ENCODE measurements around the gene NUCKS1. TPM values are rescaled to one million over a fixed set of nuclear protein-coding genes. Genes with fewer than 3 reads are reported as not detected.
A peak's percentile ranks its signal among the peaks of the same experiment; 100 is the strongest.

Gene NUCKS1
- total and polyA plus RNA-seq, 2 of the 13 experiments (the other 11 are each of a cell fraction or from before 2014, with no cell fraction given): 35.5 to 117 TPM

GRCh38 chr1:205775015-205775716 lies 25.2 kb upstream of the NUCKS1 start, which contains the start of gene RAB29 (continued):
- TF ChIP-seq, protein P1, sequence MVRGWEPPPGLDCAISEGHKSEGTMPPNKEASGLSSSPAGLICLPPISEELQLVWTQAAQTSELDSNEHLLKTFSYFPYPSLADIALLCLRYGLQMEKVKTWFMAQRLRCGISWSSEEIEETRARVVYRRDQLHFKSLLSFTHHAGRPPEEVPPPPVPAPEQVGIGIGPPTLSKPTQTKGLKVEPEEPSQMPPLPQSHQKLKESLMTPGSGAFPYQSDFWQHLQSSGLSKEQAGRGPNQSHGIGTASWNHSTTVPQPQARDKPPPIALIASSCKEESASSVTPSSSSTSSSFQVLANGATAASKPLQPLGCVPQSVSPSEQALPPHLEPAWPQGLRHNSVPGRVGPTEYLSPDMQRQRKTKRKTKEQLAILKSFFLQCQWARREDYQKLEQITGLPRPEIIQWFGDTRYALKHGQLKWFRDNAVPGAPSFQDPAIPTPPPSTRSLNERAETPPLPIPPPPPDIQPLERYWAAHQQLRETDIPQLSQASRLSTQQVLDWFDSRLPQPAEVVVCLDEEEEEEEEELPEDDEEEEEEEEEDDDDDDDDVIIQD (CRISPR knock-in tag; IDR thresholded peaks at IDR 0.05; ENCODE audit: low read depth): peak; percentile 42; the same call in 1 of the 2 replicates
- TF ChIP-seq, protein P2, sequence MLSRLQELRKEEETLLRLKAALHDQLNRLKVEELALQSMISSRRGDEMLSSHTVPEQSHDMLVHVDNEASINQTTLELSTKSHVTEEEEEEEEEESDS (CRISPR knock-in tag; IDR thresholded peaks at IDR 0.05; ENCODE audit: borderline replicate concordance): 0 out of 2 replicates have a peak, but pooled peaks have one; percentile 20
- peak; percentile 60 for TF ChIP-seq SAP130 (CRISPR knock-in tag; IDR thresholded peaks at IDR 0.05; ENCODE audit: low read depth)
- no peak for TF ChIP-seq ZNF546 (CRISPR knock-in tag; conservative IDR thresholded peaks at IDR 0.05)
- peak in 1 of 2 experiments; percentile 50; a peak in 1 of 4 replicates for TF ChIP-seq HMGXB4 (CRISPR knock-in tag; IDR thresholded peaks at IDR 0.05; ENCODE audit: borderline replicate concordance in 1 of 2, low read depth in 1 of 2)
- TF ChIP-seq ZNF777 (CRISPR knock-in tag; IDR thresholded peaks at IDR 0.05): peak; percentile 70; the same call in 1 of the 2 replicates
- peak; percentile 51; the same call in 1 of the 2 replicates for TF ChIP-seq ZNF768 (CRISPR knock-in tag; IDR thresholded peaks at IDR 0.05)
- TF ChIP-seq ONECUT2 (CRISPR knock-in tag; IDR thresholded peaks at IDR 0.05): no peak
- peak; percentile 57; the same call in 1 of the 2 replicates for TF ChIP-seq SALL1 (CRISPR knock-in tag; IDR thresholded peaks at IDR 0.05)
- TF ChIP-seq, protein P3, sequence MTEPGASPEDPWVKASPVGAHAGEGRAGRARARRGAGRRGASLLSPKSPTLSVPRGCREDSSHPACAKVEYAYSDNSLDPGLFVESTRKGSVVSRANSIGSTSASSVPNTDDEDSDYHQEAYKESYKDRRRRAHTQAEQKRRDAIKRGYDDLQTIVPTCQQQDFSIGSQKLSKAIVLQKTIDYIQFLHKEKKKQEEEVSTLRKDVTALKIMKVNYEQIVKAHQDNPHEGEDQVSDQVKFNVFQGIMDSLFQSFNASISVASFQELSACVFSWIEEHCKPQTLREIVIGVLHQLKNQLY (CRISPR knock-in tag; IDR thresholded peaks at IDR 0.05): 0 out of 2 replicates have a peak, but pooled peaks have one; percentile 29
- TF ChIP-seq, protein P4, sequence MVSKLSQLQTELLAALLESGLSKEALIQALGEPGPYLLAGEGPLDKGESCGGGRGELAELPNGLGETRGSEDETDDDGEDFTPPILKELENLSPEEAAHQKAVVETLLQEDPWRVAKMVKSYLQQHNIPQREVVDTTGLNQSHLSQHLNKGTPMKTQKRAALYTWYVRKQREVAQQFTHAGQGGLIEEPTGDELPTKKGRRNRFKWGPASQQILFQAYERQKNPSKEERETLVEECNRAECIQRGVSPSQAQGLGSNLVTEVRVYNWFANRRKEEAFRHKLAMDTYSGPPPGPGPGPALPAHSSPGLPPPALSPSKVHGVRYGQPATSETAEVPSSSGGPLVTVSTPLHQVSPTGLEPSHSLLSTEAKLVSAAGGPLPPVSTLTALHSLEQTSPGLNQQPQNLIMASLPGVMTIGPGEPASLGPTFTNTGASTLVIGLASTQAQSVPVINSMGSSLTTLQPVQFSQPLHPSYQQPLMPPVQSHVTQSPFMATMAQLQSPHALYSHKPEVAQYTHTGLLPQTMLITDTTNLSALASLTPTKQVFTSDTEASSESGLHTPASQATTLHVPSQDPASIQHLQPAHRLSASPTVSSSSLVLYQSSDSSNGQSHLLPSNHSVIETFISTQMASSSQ (IDR thresholded peaks at IDR 0.05; ENCODE audit: low read depth): 0 out of 2 replicates have a peak, but pooled peaks have one; percentile 14
- TF ChIP-seq, protein P4 (CRISPR knock-in tag; IDR thresholded peaks at IDR 0.05; ENCODE audit: borderline replicate concordance): no peak
- TF ChIP-seq MAFK (conservative IDR thresholded peaks at IDR 0.05 in 1 of 2, IDR thresholded peaks at IDR 0.05 in 1 of 2; ENCODE audit: low read length in 2 of 2): no peak
- TF ChIP-seq ETV6 (CRISPR knock-in tag; conservative IDR thresholded peaks at IDR 0.05): no peak
- 0 out of 2 replicates have a peak, but pooled peaks have one; percentile 43 for TF ChIP-seq ZNF513 (CRISPR knock-in tag; conservative IDR thresholded peaks at IDR 0.05)
- TF ChIP-seq FOXK1 (CRISPR knock-in tag; IDR thresholded peaks at IDR 0.05; ENCODE audit: borderline replicate concordance, low read depth): peak; percentile 44; the same call in 1 of the 2 replicates
- TF ChIP-seq KMT2B (CRISPR knock-in tag; IDR thresholded peaks at IDR 0.05): 0 out of 2 replicates have a peak, but pooled peaks have one; percentile 44
- peak; percentile 55; the same call in 1 of the 2 replicates for TF ChIP-seq ZNF335 (CRISPR knock-in tag; IDR thresholded peaks at IDR 0.05)
- TF ChIP-seq GABPB1 (CRISPR knock-in tag; IDR thresholded peaks at IDR 0.05): peak; percentile 72

All from HepG2 (cell line).